ENCODE measurements around the gene TNS1.

TNS1 gene

DNA sequence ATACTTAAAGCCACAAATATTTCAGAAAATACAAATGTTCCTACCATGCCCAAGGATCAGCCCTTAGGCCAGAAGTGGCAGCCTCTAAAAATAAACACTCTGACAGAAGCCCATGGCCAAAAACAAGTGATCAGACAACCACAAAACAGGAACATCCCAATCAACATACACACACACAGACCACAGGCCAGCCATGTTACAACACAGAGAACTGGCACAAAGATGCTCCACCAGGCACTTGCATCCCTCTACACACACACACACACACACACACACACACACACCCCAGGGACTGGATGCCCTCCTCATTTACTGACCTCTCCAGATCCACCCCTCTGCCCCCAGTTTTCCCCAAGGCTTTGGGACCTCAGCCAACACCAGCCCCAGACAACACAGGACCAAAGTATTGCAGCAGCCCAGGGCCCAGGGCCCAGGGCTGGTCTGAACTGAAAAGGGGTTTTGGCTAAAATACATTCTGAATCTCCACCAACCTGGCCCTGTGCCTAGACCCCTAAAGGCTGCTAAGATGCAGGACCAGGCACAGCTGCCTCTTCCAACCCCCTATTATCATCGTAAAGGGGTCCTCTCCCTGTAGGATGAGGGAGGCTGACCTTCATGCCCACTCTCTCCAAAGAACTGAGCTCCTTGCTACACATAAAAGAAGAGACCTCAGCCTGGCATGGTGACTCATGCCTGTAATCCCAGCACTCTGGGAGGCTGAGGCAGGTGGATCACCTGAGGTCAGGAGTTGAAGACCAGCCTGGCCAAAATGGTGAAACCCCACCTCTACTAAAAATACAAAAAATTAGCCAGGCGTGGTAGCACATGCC lies 151.4 kb downstream of the TNS1 start:
- DNase-seq (ENCODE audit: low read depth), result no peak
- TF ChIP-seq, protein P1, sequence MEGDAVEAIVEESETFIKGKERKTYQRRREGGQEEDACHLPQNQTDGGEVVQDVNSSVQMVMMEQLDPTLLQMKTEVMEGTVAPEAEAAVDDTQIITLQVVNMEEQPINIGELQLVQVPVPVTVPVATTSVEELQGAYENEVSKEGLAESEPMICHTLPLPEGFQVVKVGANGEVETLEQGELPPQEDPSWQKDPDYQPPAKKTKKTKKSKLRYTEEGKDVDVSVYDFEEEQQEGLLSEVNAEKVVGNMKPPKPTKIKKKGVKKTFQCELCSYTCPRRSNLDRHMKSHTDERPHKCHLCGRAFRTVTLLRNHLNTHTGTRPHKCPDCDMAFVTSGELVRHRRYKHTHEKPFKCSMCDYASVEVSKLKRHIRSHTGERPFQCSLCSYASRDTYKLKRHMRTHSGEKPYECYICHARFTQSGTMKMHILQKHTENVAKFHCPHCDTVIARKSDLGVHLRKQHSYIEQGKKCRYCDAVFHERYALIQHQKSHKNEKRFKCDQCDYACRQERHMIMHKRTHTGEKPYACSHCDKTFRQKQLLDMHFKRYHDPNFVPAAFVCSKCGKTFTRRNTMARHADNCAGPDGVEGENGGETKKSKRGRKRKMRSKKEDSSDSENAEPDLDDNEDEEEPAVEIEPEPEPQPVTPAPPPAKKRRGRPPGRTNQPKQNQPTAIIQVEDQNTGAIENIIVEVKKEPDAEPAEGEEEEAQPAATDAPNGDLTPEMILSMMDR (IDR thresholded peaks at IDR 0.05; ENCODE audit: low read depth, low read length, missing control alignments), result no peak
- H3K4me3 ChIP-seq (ENCODE audit: low read depth, low read length), result no peak overlapping the region

DNA sequence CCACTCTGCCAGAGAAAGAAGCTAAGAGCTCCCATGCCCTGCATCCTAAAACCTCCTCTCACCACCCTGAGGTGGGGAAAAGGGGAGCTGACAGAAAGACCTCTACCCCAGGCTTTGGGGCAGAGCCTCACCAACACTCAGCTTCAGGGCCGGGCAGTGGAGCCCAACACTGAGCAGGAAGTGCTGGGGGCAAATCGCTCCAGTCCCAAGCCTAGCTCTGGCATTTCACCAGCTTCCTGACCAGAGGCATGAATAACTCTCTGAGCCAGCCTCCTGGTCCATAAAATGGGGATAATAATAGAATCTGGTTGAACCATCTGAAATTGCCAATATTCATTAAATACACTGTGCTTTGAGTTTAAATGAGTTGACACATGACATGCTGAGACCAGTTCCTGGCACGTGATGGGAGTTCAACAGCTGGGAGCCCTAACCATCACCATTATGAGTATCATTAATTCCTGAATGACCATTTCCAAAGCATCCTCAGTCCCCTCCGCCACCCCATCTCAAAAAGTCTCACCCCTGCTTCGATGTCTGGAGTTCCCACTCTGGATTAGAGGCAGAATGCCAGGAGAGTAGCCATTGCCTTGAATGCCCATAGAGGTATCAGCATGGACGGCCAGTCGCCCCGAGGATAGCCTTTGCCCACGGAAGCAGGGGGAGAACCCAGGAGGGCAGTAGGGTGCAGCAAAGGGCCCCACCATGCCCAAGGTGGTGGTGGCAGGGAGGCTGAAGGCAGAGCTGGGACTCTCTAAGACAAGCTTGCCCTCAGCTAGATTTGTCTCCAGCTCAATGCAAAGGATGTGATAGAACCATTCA lies 153.4 kb downstream of the TNS1 start:
- H3K4me3 ChIP-seq (ENCODE audit: low read depth, low read length), result no peak overlapping the region

DNA sequence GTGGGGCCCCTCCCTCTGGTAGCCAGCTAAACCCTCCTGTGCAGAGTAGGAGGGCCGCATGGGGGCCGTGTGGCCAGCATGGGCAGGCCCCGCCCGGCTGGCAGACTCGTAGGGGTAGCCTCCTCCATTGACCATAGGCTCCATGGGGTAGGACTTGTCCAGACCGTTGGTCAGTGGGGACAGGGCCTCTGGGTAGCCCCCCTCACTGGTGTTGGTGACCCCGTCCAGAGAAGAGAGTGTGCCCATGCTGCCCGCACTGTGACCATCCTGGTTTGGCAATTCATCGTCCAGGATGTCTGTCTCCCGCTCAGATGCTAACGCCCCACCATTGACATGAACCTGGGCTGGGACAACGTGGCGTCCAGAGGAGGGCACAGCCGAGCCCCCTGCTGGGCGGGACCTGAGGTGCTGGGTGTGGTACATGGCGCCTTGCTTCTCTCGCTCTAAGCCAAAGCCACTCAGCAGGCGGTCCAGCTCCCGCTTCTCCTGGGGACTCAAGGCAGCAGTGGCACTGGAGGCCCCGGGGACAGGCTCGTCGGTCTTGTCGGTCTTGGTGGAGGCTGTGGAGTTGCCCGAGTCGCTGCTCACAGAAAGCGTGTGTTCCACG lies 154.3 kb downstream of the TNS1 start:
- H3K4me3 ChIP-seq (ENCODE audit: low read depth, low read length), result no peak overlapping the region
- TF ChIP-seq, protein P1 (IDR thresholded peaks at IDR 0.05; ENCODE audit: low read depth, low read length, missing control alignments), result no peak
- DNase-seq (ENCODE audit: low read depth), result no peak

More for the DNA sequence above, 153.4 kb downstream of the TNS1 start:
- DNase-seq (ENCODE audit: low read depth), result no peak
- TF ChIP-seq, protein P1 (IDR thresholded peaks at IDR 0.05; ENCODE audit: low read depth, low read length, missing control alignments), result no peak

DNA sequence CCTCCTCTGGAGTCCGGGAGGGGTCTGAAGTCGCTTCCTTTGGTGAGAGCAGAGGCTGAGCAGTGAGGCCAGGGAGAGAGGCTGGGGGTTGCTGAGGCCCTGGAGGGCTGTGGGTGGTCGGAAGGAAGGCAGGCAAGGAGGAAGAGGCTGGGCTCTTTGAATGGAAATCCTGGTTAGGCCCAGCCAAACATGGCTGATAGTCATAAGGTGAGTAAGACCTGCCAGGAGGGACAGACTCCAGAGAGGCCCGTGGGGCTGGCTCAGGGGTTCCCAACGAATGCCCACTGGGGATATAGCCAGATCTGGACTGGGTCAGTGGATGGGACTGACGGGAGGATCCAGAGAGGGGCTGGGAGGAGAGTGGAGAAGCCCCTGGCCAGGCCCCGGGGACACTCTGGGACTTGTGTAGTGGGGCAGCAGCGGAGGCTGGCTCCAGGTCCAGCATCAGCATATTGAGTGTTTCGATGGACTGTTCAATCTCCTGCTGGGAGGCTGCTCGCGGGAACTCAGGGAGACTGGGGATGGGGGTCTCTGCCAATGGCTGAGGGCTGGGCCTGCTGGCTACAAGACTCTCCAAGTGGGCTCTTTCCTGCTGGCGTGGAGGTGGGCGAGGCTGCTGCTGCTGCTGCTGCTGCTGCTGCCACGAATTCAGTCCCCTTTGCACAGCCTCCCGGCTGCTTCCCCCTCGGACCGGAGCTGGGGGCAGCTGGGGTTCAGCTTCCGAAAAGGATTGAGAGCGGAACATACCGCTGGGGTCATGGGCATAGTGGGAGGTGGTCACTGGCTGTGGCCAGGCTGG lies 155.0 kb downstream of the TNS1 start:
- no peak for DNase-seq (ENCODE audit: low read depth)
- TF ChIP-seq, protein P1 (IDR thresholded peaks at IDR 0.05; ENCODE audit: low read depth, low read length, missing control alignments), result no peak
- no peak overlapping the region for H3K4me3 ChIP-seq (ENCODE audit: low read depth, low read length)

DNA sequence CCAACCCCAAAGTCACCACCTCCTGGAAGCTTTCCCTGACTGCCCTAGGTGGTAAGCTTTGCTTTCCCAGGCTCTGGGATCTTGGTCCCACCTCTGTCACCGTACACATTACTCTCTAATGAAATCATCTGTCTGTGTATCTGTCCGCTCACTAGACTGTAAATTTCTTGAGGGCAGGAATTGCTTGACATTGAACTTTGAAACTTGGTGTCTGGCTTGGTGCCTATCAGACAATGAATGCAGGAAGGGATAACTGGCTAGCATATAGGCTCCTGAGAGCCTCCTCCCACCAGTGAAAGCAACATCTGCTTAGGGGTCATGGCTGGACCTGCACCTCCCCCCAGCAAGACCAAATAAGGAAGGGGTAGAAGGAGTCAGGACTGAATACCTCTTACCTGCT lies 155.7 kb downstream of the TNS1 start:
- no peak overlapping the region for H3K4me3 ChIP-seq (ENCODE audit: low read depth, low read length)
- DNase-seq (ENCODE audit: low read depth), result no peak
- TF ChIP-seq, protein P1 (IDR thresholded peaks at IDR 0.05; ENCODE audit: low read depth, low read length, missing control alignments), result no peak

DNA sequence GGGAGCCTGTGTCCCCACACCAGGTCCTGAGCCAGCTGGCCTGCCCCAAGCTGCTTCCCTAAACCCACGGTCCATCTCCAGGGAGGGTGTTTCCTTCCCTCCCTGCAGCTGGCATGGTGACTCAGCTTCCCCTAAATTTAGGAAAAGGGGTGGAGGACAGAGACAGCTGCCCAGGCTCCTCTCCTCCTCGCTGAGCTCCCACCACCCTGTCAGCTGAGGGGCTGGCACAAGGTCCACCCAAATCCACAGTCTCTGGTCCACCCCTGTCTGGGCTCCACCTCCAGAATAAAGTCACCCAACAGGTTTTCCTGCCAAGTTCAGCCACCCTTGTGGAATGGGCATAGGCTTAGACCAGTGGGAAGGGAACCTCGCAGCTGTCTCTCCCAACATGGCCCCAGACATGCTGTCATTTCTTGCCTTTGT lies 156.5 kb downstream of the TNS1 start:
- DNase-seq (ENCODE audit: low read depth), result no peak
- TF ChIP-seq, protein P1 (IDR thresholded peaks at IDR 0.05; ENCODE audit: low read depth, low read length, missing control alignments), result no peak
- H3K4me3 ChIP-seq (ENCODE audit: low read depth, low read length), result no peak overlapping the region

All from GM12864 (cell line).